ENCODE measurements around the gene DEUP1.
"Not testable (repeated sequence)": the region's sequence is repeated elsewhere in the genome, so short reads cannot be mapped to it uniquely, and the experiment has no call there.

Gene DEUP1

GRCh38 chr11:93303689-93304088 lies 26.9 kb upstream of the DEUP1 start:
- H3K9ac ChIP-seq (ENCODE audit: low read depth, low read length) = no peak overlapping the region
- no peaks in the 10 kb centered on the region for H3K36me3 ChIP-seq (ENCODE audit: insufficient read depth, low read length)
- no peak overlapping the region for H3K27ac ChIP-seq (ENCODE audit: low read length)
- no peak overlapping the region for H3K4me3 ChIP-seq (ENCODE audit: low read depth in 1 of 2, low read length in 2 of 2)
- no peak overlapping the region for H3K4me2 ChIP-seq (ENCODE audit: insufficient read depth, low read length)
- no peaks in the 10 kb centered on the region for H3K79me2 ChIP-seq (ENCODE audit: insufficient read depth, low read length)
- ATAC-seq (ENCODE audit: insufficient read depth, low read depth) (no peak), DNase-seq (no peak)
- H4K20me1 ChIP-seq (ENCODE audit: insufficient read depth, low read length) = no peaks in the 10 kb centered on the region
- H3K4me1 ChIP-seq (ENCODE audit: insufficient read depth, low read length) = no peaks in the 10 kb centered on the region
- TF ChIP-seq CTCF (IDR thresholded peaks at IDR 0.05; ENCODE audit: borderline replicate concordance, extremely low read depth, low read length, poor library complexity, severe bottlenecking) = no peak
- TF ChIP-seq EZH2 (IDR thresholded peaks at IDR 0.05; ENCODE audit: borderline replicate concordance, low read depth, low read length, severe bottlenecking) = no peak
- no peaks in the 10 kb centered on the region for H3K27me3 ChIP-seq (ENCODE audit: insufficient read depth, low read length, poor library complexity)
- H2AFZ ChIP-seq (ENCODE audit: low read depth, low read length) = no peak overlapping the region
- H3K9me3 ChIP-seq (ENCODE audit: insufficient read depth, low read length, severe bottlenecking) = no peaks in the 10 kb centered on the region

- not testable (repeated sequence) for H3K4me2 ChIP-seq (ENCODE audit: insufficient read depth, low read length); H3K79me2 ChIP-seq (ENCODE audit: insufficient read depth, low read length); ATAC-seq (ENCODE audit: insufficient read depth, low read depth); H3K36me3 ChIP-seq (ENCODE audit: insufficient read depth, low read length); H3K9me3 ChIP-seq (ENCODE audit: insufficient read depth, low read length, severe bottlenecking); H3K27ac ChIP-seq (ENCODE audit: low read length); H3K27me3 ChIP-seq (ENCODE audit: insufficient read depth, low read length, poor library complexity); H3K4me3 ChIP-seq (ENCODE audit: low read depth in 1 of 2, low read length in 2 of 2); H2AFZ ChIP-seq (ENCODE audit: low read depth, low read length); H3K9ac ChIP-seq (ENCODE audit: low read depth, low read length); H3K4me1 ChIP-seq (ENCODE audit: insufficient read depth, low read length); H4K20me1 ChIP-seq (ENCODE audit: insufficient read depth, low read length); DNase-seq
Measured at GRCh38 chr11:93314399-93314798, 16.1 kb upstream of the DEUP1 start.

- no peak overlapping the region for H3K9ac ChIP-seq (ENCODE audit: low read depth, low read length)
- no peak for ATAC-seq (ENCODE audit: insufficient read depth, low read depth)
- H3K79me2 ChIP-seq (ENCODE audit: insufficient read depth, low read length) = no peaks in the 10 kb centered on the region
- H3K36me3 ChIP-seq (ENCODE audit: insufficient read depth, low read length) = no peaks in the 10 kb centered on the region
- H4K20me1 ChIP-seq (ENCODE audit: insufficient read depth, low read length) = no peaks in the 10 kb centered on the region
- no peaks in the 10 kb centered on the region for H3K4me1 ChIP-seq (ENCODE audit: insufficient read depth, low read length)
- H3K27ac ChIP-seq (ENCODE audit: low read length) = no peak overlapping the region
- TF ChIP-seq EZH2 (IDR thresholded peaks at IDR 0.05; ENCODE audit: borderline replicate concordance, low read depth, low read length, severe bottlenecking) (no peak), CTCF (IDR thresholded peaks at IDR 0.05; ENCODE audit: borderline replicate concordance, extremely low read depth, low read length, poor library complexity, severe bottlenecking) (no peak)
- no peak overlapping the region for H3K4me3 ChIP-seq (ENCODE audit: low read depth in 1 of 2, low read length in 2 of 2)
- no peaks in the 10 kb centered on the region for H3K9me3 ChIP-seq (ENCODE audit: insufficient read depth, low read length, severe bottlenecking)
- H3K4me2 ChIP-seq (ENCODE audit: insufficient read depth, low read length) = no peak overlapping the region
- DNase-seq = no peak
- H3K27me3 ChIP-seq (ENCODE audit: insufficient read depth, low read length, poor library complexity) = no peaks in the 10 kb centered on the region
- H2AFZ ChIP-seq (ENCODE audit: low read depth, low read length) = no peak overlapping the region
Measured at GRCh38 chr11:93319224-93319839, 11.2 kb upstream of the DEUP1 start.

GRCh38 chr11:93320230-93320629 lies 10.3 kb upstream of the DEUP1 start:
- H3K4me1 ChIP-seq (ENCODE audit: insufficient read depth, low read length) = no peaks in the 10 kb centered on the region
- H3K4me3 ChIP-seq (ENCODE audit: low read depth in 1 of 2, low read length in 2 of 2) = no peak overlapping the region
- TF ChIP-seq EZH2 (IDR thresholded peaks at IDR 0.05; ENCODE audit: borderline replicate concordance, low read depth, low read length, severe bottlenecking) (no peak), CTCF (IDR thresholded peaks at IDR 0.05; ENCODE audit: borderline replicate concordance, extremely low read depth, low read length, poor library complexity, severe bottlenecking) (no peak)
- H3K27ac ChIP-seq (ENCODE audit: low read length) = no peak overlapping the region
- H3K27me3 ChIP-seq (ENCODE audit: insufficient read depth, low read length, poor library complexity) = no peaks in the 10 kb centered on the region
- ATAC-seq (ENCODE audit: insufficient read depth, low read depth) (no peak), DNase-seq (no peak)
- no peaks in the 10 kb centered on the region for H3K9me3 ChIP-seq (ENCODE audit: insufficient read depth, low read length, severe bottlenecking)
- no peaks in the 10 kb centered on the region for H4K20me1 ChIP-seq (ENCODE audit: insufficient read depth, low read length)
- no peak overlapping the region for H3K9ac ChIP-seq (ENCODE audit: low read depth, low read length)
- no peak overlapping the region for H3K4me2 ChIP-seq (ENCODE audit: insufficient read depth, low read length)
- no peak overlapping the region for H2AFZ ChIP-seq (ENCODE audit: low read depth, low read length)
- H3K36me3 ChIP-seq (ENCODE audit: insufficient read depth, low read length) = no peaks in the 10 kb centered on the region
- H3K79me2 ChIP-seq (ENCODE audit: insufficient read depth, low read length) = no peaks in the 10 kb centered on the region

Measured in DND-41 (cell line).